Stimulated activated CD4-positive, alpha-beta T cell treated with anti-CD3 and anti-CD28 coated beads, TNF-alpha, amount 100 ng/mL, for 24 hours (primary cell): ENCODE results near the gene NPBWR2.
"Not testable (repeated sequence)": the region's sequence is repeated elsewhere in the genome, so short reads cannot be mapped to it uniquely, and the experiment has no call there.

Experiments used
- DNase-seq, 3 experiments: peaks; one replicate each; pipeline ENCODE4 v3.0.0-alpha.2; 2020; ENCODE audit warnings: low read depth in 3 of 3

NPBWR2 gene

GRCh38 chr20:64102647-64103354 lies 4.6 kb downstream of the NPBWR2 start:
- DNase-seq = no peak

GRCh38 chr20:64101731-64102621 lies 5.4 kb downstream of the NPBWR2 start:
- DNase-seq = peak in 2 of 3 experiments; percentile 44 to 64

GRCh38 chr20:64100946-64101688 lies 6.2 kb downstream of the NPBWR2 start:
- no peak for DNase-seq

- DNase-seq = no peak
Measured at GRCh38 chr20:64100566-64100888, 6.8 kb downstream of the NPBWR2 start.

- DNase-seq = no peak
Measured at GRCh38 chr20:64099880-64100565, 7.3 kb downstream of the NPBWR2 start.

- DNase-seq = no peak
Measured at GRCh38 chr20:64099086-64099786, 8.1 kb downstream of the NPBWR2 start.

- DNase-seq = no peak
Measured at GRCh38 chr20:64098471-64099013, 8.8 kb downstream of the NPBWR2 start.

- DNase-seq = no peak
Measured at GRCh38 chr20:64096535-64096934, 10.8 kb downstream of the NPBWR2 start.

- no peak for DNase-seq
Measured at GRCh38 chr20:64095927-64096326, 11.4 kb downstream of the NPBWR2 start.

- DNase-seq = no peak
Measured at GRCh38 chr20:64095455-64095854, 11.9 kb downstream of the NPBWR2 start.

GRCh38 chr20:64093013-64093503 lies 14.3 kb downstream of the NPBWR2 start:
- no peak for DNase-seq

GRCh38 chr20:64092258-64093012 lies 14.9 kb downstream of the NPBWR2 start:
- no peak for DNase-seq

GRCh38 chr20:64091770-64092169 lies 15.6 kb downstream of the NPBWR2 start:
- no peak for DNase-seq

GRCh38 chr20:64091340-64091739 lies 16.0 kb downstream of the NPBWR2 start:
- no peak for DNase-seq

- no peak for DNase-seq
Measured at GRCh38 chr20:64090165-64090564, 17.2 kb downstream of the NPBWR2 start.

- DNase-seq = not testable (repeated sequence)
Measured at GRCh38 chr20:64088586-64088985, 18.8 kb downstream of the NPBWR2 start.

GRCh38 chr20:64087226-64087825 lies 20.0 kb downstream of the NPBWR2 start:
- DNase-seq = not testable (repeated sequence)

GRCh38 chr20:64086801-64087200 lies 20.6 kb downstream of the NPBWR2 start:
- no peak for DNase-seq

- DNase-seq = no peak
Measured at GRCh38 chr20:64084685-64085152, 22.6 kb downstream of the NPBWR2 start.
